Upper lobe of left lung (tissue), 6 donors: ENCODE measurements around the gene LYRM4. TPM values are rescaled to one million over a fixed set of nuclear protein-coding genes. Genes with fewer than 3 reads are reported as not detected.
A peak's percentile ranks its signal among the peaks of the same experiment; 100 is the strongest.

Experiments
- ATAC-seq, 2 donors: fragments of 200-7000 bp; cut with Tn5 transposase; one replicate each; pipeline ENCODE4 v1.9.1; 2022; ENCODE audit warnings: mild to moderate bottlenecking in 2 of 2, moderate library complexity in 2 of 2; ENCODE audit not compliant: low FRiP score in 2 of 2
- DNase-seq, 2 donors: peaks; one replicate each; pipeline ENCODE4 v3.0.0-alpha.2; 2019 to 2020
- H3K27ac ChIP-seq, 4 donors: fragments of 200-600 bp; sonication (generic); one replicate each; pipeline ENCODE4 v1.5.1; 2016 to 2019
- H3K27me3 ChIP-seq, 4 donors: fragments of 200-600 bp; sonication (generic); one replicate each; pipeline ENCODE4 v1.5.1; 2017 to 2019
- H3K36me3 ChIP-seq, 4 donors: fragments of 200-600 bp; sonication (generic); one replicate each; pipeline ENCODE4 v1.5.1; 2016 to 2019
- H3K4me1 ChIP-seq, 4 donors: fragments of 200-600 bp; sonication (generic); one replicate each; pipeline ENCODE4 v1.5.1; 2018 to 2019
- H3K4me3 ChIP-seq, 4 donors: fragments of 200-600 bp; sonication (generic); one replicate each; pipeline ENCODE4 v1.5.1; 2017 to 2019; ENCODE audit warnings: mild to moderate bottlenecking in 2 of 4, moderate library complexity in 1 of 4
- H3K9me3 ChIP-seq, 4 donors: fragments of 200-600 bp; sonication (generic); one replicate each; pipeline ENCODE4 v1.5.1; 2018 to 2019
- CTCF ChIP-seq, 6 experiments: fragments of 450-650 bp in 4 of 6; fragments of 200-600 bp in 2 of 6; sonication (generic) in 2 of 6; IDR thresholded peaks; one replicate each; pipeline ENCODE4 v1.5.1; 2016 to 2019; ENCODE audit warnings: antibody characterized with exemption in 6 of 6
- EP300 ChIP-seq, 4 donors: sonication (generic); formaldehyde crosslinking; IDR thresholded peaks; one replicate each; pipeline ENCODE4 v1.5.1; 2017; ENCODE audit warnings: antibody characterized with exemption in 4 of 4, control low read depth in 2 of 4
- POLR2A ChIP-seq, 4 donors: fragments of 450-650 bp; IDR thresholded peaks; one replicate each; pipeline ENCODE4 v1.5.1; 2016 to 2017; ENCODE audit warnings: antibody characterized with exemption in 4 of 4, mild to moderate bottlenecking in 2 of 4
- POLR2AphosphoS5 ChIP-seq, 2 donors: sonication (generic); formaldehyde crosslinking; IDR thresholded peaks; one replicate each; pipeline ENCODE4 v1.5.1; 2017; ENCODE audit warnings: antibody characterized with exemption in 2 of 2
- WGBS, 2 donors: methylation state at CpG; one replicate each; pipeline ENCODE4 v1.1.5; 2017 to 2018; 5-methylcytosine and 5-hydroxymethylcytosine counted together
- total RNA-seq, 6 donors: library from RNA; depleted of rRNA in 4 of 6; stranded (reverse); fragments of >200 nt in 4 of 6; gene quantifications; one replicate each; pipeline versions ENCODE4 v1.1.0 to v1.2.1, GENCODE V29; 2016 to 2021
- donor health status: DM: no; HTN: no; CAD: no; lungs with moderate emphysema.
- donor health status: DM: no; HTN: yes; CAD: no; lungs with severe emphysema.

Gene LYRM4
- total RNA-seq, 6 donors from 2014 or later, result 5.8 to 24.1 (median 15.9) TPM

GRCh38 chr6:5151955-5152401 lies 108.8 kb downstream of the LYRM4 start:
- DNase-seq (no peak), ATAC-seq (peak in 1 of 2 donors; percentile 56)
- Histone ChIP-seq H3K4me3 (no peak overlapping the region), H3K27me3 (no peaks in the 10 kb centered on the region), H3K4me1 (no peaks in the 10 kb centered on the region), H3K36me3 (no peaks in the 10 kb centered on the region), H3K9me3 (no peaks in the 10 kb centered on the region), H3K27ac (no peak overlapping the region)
- no peak for TF ChIP-seq EP300 (IDR thresholded peaks at IDR 0.05)
- TF ChIP-seq CTCF (IDR thresholded peaks at IDR 0.05), result no peak
- TF ChIP-seq POLR2A (IDR thresholded peaks at IDR 0.05), result no peak
- no peak for TF ChIP-seq POLR2AphosphoS5 (IDR thresholded peaks at IDR 0.05)
- WGBS, 2 donors, result 58 to 63% methylated on average over 7 of the region's 7 CpGs

- Histone ChIP-seq H3K27ac (no peak overlapping the region), H3K4me1 (no peaks in the 10 kb centered on the region), H3K36me3 (no peaks in the 10 kb centered on the region), H3K4me3 (no peak overlapping the region), H3K9me3 (no peaks in the 10 kb centered on the region), H3K27me3 (no peaks in the 10 kb centered on the region)
- ATAC-seq (no peak), DNase-seq (no peak)
- TF ChIP-seq EP300 (IDR thresholded peaks at IDR 0.05) (no peak), POLR2AphosphoS5 (IDR thresholded peaks at IDR 0.05) (no peak), POLR2A (IDR thresholded peaks at IDR 0.05) (no peak), CTCF (IDR thresholded peaks at IDR 0.05) (no peak)
- 51 to 53% methylated on average over 9 of the region's 9 CpGs for WGBS, 2 donors
These were observed 109.3 kb downstream of the LYRM4 start for GRCh38 chr6:5151360-5151954.

- no peaks in the 10 kb centered on the region for H3K9me3 ChIP-seq
- TF ChIP-seq CTCF (IDR thresholded peaks at IDR 0.05) (no peak), EP300 (IDR thresholded peaks at IDR 0.05) (no peak), POLR2AphosphoS5 (IDR thresholded peaks at IDR 0.05) (no peak), POLR2A (IDR thresholded peaks at IDR 0.05) (no peak)
- ATAC-seq (no peak), DNase-seq (no peak)
- no peak overlapping the region for H3K4me3 ChIP-seq
- H3K27ac ChIP-seq, result no peak overlapping the region
- 91 to 94% methylated on average over 3 of the region's 3 CpGs for WGBS, 2 donors
- H3K4me1 ChIP-seq, result no peaks in the 10 kb centered on the region
- H3K27me3 ChIP-seq, result no peaks in the 10 kb centered on the region
- no peaks in the 10 kb centered on the region for H3K36me3 ChIP-seq
These were observed 110.1 kb downstream of the LYRM4 start for GRCh38 chr6:5150551-5151075.

- WGBS, 2 donors, result 85 to 93% methylated on average over 6 of the region's 6 CpGs
- no peak for ATAC-seq
- no peak for TF ChIP-seq EP300 (IDR thresholded peaks at IDR 0.05)
- TF ChIP-seq POLR2AphosphoS5 (IDR thresholded peaks at IDR 0.05), result no peak
- no peak for TF ChIP-seq POLR2A (IDR thresholded peaks at IDR 0.05)
- TF ChIP-seq CTCF (IDR thresholded peaks at IDR 0.05), result no peak
- Histone ChIP-seq H3K27me3 (no peaks in the 10 kb centered on the region), H3K27ac (no peak overlapping the region), H3K4me1 (no peaks in the 10 kb centered on the region), H3K9me3 (no peaks in the 10 kb centered on the region), H3K4me3 (no peak overlapping the region), H3K36me3 (no peaks in the 10 kb centered on the region)
- DNase-seq, result no peak
These were observed 110.9 kb downstream of the LYRM4 start for GRCh38 chr6:5149891-5150290.

GRCh38 chr6:5149159-5149704 lies 111.5 kb downstream of the LYRM4 start:
- TF ChIP-seq EP300 (IDR thresholded peaks at IDR 0.05) (no peak), POLR2AphosphoS5 (IDR thresholded peaks at IDR 0.05) (no peak), CTCF (IDR thresholded peaks at IDR 0.05) (no peak), POLR2A (IDR thresholded peaks at IDR 0.05) (no peak)
- Histone ChIP-seq H3K4me3 (no peak overlapping the region), H3K4me1 (no peaks in the 10 kb centered on the region), H3K27ac (no peak overlapping the region), H3K36me3 (no peaks in the 10 kb centered on the region), H3K9me3 (no peaks in the 10 kb centered on the region), H3K27me3 (no peaks in the 10 kb centered on the region)
- no peak for DNase-seq
- no peak for ATAC-seq
- WGBS, 2 donors, result 87 to 96% methylated on average over 6 of the region's 6 CpGs
